Immature natural killer cell (primary cell): ENCODE measurements around the gene CLN6. TPM values are rescaled to one million over a fixed set of nuclear protein-coding genes. Genes with fewer than 3 reads are reported as not detected.
A peak's percentile ranks its signal among the peaks of the same experiment; 100 is the strongest.
"Not testable (repeated sequence)": the region's sequence is repeated elsewhere in the genome, so short reads cannot be mapped to it uniquely, and the experiment has no call there.

ENCODE experiments used
- DNase-seq, 3 donors: peaks; one replicate each; pipeline ENCODE4 v3.0.0; 2022; ENCODE audit warnings: mixed read lengths in 1 of 3
- H3K27ac Mint-ChIP-seq, 6 donors: one replicate each; pipeline ENCODE4 v1.8.0; 2020; ENCODE audit warnings: mixed read lengths in 6 of 6, mild to moderate bottlenecking in 5 of 6, inconsistent platforms in 4 of 6, moderate library complexity in 3 of 6
- H3K27me3 Mint-ChIP-seq, 3 donors: one replicate each; pipeline ENCODE4 v1.8.0; 2020 to 2021; ENCODE audit warnings: low read depth in 3 of 3, mild to moderate bottlenecking in 3 of 3, mixed read lengths in 3 of 3, moderate library complexity in 3 of 3, inconsistent platforms in 1 of 3
- H3K36me3 Mint-ChIP-seq, 3 donors: one replicate each; pipeline ENCODE4 v1.8.0; 2020; ENCODE audit warnings: mixed read lengths in 3 of 3, inconsistent platforms in 2 of 3, mild to moderate bottlenecking in 2 of 3
- H3K4me1 Mint-ChIP-seq, 2 donors: one replicate each; pipeline ENCODE4 v1.8.0; 2020; ENCODE audit warnings: inconsistent platforms in 2 of 2, mild to moderate bottlenecking in 2 of 2, mixed read lengths in 2 of 2, moderate library complexity in 1 of 2
- H3K4me3 Mint-ChIP-seq, 5 donors: one replicate each; pipeline ENCODE4 v1.8.0; 2020; ENCODE audit warnings: mild to moderate bottlenecking in 5 of 5, mixed read lengths in 5 of 5, inconsistent platforms in 3 of 5, moderate library complexity in 3 of 5
- H3K9me3 Mint-ChIP-seq, 6 donors: one replicate each; pipeline ENCODE4 v1.8.0; 2020; ENCODE audit warnings: mild to moderate bottlenecking in 6 of 6, mixed read lengths in 6 of 6, inconsistent platforms in 4 of 6, moderate library complexity in 3 of 6
- polyA plus RNA-seq, 3 donors: library from polyadenylated mRNA; unstranded; fragments of 300-500 nt; fragmentation: Illumina TruSeq; gene quantifications; one replicate each; pipeline ENCODE4 v1.2.3, GENCODE V29; 2021

CLN6 gene
- polyA plus RNA-seq, 3 donors from 2014 or later: 1.3 to 2.5 (median 2.3) TPM

DNA sequence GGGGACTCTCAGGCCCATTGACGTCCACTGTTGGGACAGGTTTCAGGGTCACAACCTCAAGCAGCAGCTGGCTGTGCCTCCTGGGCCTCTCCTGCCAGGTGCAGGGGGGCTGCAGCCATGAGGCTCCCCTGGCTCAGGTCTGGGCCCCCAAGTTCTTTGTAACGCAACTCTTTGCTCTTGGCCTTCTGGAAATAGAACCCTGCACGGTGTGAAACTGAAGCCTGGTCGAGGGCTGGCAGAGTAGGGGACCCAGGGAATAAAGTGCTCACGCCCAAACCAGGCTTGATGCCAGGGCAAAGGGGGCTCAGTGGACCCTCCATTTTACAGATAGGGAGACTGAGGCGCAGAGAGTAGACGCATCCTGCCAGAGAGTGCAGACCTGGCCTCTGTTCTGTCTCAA, 25.2 kb downstream of the CLN6 start:
- no peak overlapping the region for H3K4me3 Mint-ChIP-seq

DNA sequence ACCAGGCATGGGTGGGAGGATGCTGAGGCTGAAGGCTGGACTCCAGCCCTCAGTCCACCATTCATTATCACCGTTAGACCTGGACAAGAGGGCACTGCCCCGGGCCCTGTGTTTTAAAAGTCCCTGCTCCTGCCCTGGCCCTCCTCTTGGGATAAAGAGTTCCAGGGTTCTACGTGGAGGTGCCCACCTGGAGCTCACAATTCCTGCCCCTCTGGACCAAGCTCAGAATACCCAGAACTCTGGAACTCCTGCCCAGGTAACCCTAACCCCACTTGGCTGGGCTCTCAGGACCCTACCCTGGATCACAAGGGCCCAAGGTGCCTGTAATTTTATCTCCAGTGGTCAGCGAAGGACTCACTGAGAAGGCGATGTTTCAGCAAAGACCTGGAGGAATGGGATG, 25.6 kb downstream of the CLN6 start:
- Mint-ChIP-seq H3K27ac (no peak overlapping the region), H3K9me3 (no peaks in the 10 kb centered on the region), H3K4me3 (no peak overlapping the region), H3K27me3 (no peaks in the 10 kb centered on the region), H3K36me3 (no peaks in the 10 kb centered on the region), H3K4me1 (peaks cover 0 to 2% of the 10 kb centered on the region in 2 donors)
- DNase-seq: no peak

More for the DNA sequence above, 25.2 kb downstream of the CLN6 start:
- no peaks in the 10 kb centered on the region for H3K36me3 Mint-ChIP-seq
- H3K27ac Mint-ChIP-seq: no peak overlapping the region
- no peaks in the 10 kb centered on the region for H3K9me3 Mint-ChIP-seq
- no peak for DNase-seq
- H3K27me3 Mint-ChIP-seq: no peaks in the 10 kb centered on the region
- peaks cover 0 to 2% of the 10 kb centered on the region in 2 donors for H3K4me1 Mint-ChIP-seq

DNA sequence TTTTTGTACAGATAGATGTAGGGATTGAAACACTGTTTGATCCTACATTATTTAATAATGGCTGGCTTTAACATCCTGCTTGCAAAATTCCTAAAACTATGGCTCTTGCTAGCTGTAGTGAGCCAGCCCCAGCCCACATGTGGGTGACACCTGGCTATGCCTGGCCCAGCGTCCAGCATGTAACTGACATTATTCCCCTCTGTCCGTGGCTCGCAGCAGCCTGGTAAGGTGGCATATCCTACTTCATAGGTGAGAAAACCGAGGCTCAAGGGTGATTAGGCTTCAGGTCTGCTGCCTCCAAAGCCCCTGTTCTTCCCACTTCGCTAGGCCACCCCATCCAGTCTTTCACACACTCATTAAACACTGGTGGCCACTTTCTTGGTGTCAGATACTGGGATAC, 26.0 kb downstream of the CLN6 start:
- H3K4me3 Mint-ChIP-seq: no peak overlapping the region
- DNase-seq: no peak
- no peaks in the 10 kb centered on the region for H3K36me3 Mint-ChIP-seq
- peaks cover 0 to 2% of the 10 kb centered on the region in 2 donors for H3K4me1 Mint-ChIP-seq
- H3K27me3 Mint-ChIP-seq: no peaks in the 10 kb centered on the region
- H3K27ac Mint-ChIP-seq: no peak overlapping the region
- no peaks in the 10 kb centered on the region for H3K9me3 Mint-ChIP-seq

DNA sequence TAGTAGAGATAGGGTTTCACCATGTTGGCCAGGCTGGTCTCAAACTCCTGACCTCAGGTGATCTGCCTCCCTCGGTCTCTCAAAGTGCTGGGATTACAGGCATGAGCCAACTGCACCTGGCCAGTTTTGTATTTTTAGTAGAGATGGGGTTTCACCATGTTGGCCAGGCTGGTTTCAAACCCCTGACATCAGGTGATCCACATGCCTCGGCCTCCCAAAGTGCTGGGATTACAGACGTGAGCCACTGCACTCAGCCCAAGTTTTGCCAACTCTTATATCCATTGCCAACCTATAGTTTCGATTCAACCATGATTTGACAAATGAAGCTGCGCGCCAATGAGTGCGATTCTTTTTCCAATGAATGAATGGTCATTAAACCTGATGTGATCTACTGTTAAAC, 26.5 kb downstream of the CLN6 start:
- not testable (repeated sequence) for H3K9me3 Mint-ChIP-seq, H3K36me3 Mint-ChIP-seq

DNA sequence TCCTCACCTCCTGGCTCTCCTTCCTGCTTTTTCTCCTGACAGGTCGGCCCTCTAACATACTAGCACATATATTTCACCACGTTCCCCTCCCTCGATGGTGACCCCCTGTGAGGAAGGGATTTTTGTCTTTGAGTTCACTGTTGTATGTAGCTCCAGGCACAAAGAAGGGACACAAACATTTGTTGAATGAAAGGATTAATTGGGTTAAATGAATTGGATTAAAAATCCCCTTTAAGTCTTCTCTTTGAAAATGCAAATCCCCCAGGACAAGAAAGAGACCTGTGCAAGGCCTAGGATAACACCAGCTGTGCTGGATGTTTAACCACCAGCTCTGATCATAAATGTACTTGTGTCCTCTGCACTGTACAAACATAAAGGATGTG, 27.7 kb downstream of the CLN6 start:
- H3K4me3 Mint-ChIP-seq: no peak overlapping the region
- H3K27ac Mint-ChIP-seq: peak overlapping the region in 1 of 6 donors; percentile 40
- no peaks in the 10 kb centered on the region for H3K36me3 Mint-ChIP-seq
- H3K27me3 Mint-ChIP-seq: no peaks in the 10 kb centered on the region
- peaks cover 0 to 2% of the 10 kb centered on the region in 2 donors for H3K4me1 Mint-ChIP-seq
- DNase-seq: no peak
- no peaks in the 10 kb centered on the region for H3K9me3 Mint-ChIP-seq

More for the DNA sequence above, 26.5 kb downstream of the CLN6 start:
- H3K27me3 Mint-ChIP-seq, H3K4me1 Mint-ChIP-seq, H3K27ac Mint-ChIP-seq, H3K4me3 Mint-ChIP-seq, DNase-seq: not testable (repeated sequence)

DNA sequence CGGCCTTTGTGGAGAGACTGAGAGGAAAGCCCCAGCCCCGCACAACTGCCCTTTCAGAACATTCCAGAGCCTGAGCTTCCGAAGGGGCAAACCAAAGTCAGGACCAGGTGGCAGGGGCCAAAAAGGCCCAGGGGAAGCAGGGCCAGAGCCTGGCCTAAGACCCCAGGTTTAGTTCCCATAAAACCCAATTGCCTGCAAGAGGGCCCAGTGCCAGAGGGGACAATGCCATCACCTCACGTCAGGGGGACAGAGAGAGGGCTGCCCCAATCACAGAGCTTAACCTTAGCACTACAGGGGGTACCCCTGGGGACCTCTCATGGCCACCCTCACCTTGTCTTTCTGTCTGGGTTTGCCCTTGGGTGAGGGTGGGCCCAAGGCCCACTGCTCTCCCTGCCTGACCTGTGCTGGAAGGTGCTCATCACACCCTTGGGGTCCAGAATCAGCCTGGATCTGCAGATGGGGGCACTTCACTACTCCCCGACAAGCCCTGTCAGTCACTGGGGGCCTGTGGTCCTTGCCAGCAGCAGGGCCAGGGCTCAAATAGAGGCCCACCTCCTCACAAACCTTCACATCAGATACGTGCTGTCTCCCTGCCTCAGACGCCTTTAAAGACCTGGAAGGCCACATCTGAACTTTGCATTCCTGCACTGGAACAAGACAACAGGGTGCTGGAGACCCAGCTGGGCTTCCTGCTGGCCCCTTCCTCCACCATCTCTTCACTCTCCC, 28.2 kb downstream of the CLN6 start:
- no peak overlapping the region for H3K27ac Mint-ChIP-seq
- DNase-seq: no peak
- no peaks in the 10 kb centered on the region for H3K27me3 Mint-ChIP-seq
- H3K4me3 Mint-ChIP-seq: no peak overlapping the region
- peaks cover 0 to 2% of the 10 kb centered on the region in 2 donors for H3K4me1 Mint-ChIP-seq
- no peaks in the 10 kb centered on the region for H3K9me3 Mint-ChIP-seq
- H3K36me3 Mint-ChIP-seq: no peaks in the 10 kb centered on the region

DNA sequence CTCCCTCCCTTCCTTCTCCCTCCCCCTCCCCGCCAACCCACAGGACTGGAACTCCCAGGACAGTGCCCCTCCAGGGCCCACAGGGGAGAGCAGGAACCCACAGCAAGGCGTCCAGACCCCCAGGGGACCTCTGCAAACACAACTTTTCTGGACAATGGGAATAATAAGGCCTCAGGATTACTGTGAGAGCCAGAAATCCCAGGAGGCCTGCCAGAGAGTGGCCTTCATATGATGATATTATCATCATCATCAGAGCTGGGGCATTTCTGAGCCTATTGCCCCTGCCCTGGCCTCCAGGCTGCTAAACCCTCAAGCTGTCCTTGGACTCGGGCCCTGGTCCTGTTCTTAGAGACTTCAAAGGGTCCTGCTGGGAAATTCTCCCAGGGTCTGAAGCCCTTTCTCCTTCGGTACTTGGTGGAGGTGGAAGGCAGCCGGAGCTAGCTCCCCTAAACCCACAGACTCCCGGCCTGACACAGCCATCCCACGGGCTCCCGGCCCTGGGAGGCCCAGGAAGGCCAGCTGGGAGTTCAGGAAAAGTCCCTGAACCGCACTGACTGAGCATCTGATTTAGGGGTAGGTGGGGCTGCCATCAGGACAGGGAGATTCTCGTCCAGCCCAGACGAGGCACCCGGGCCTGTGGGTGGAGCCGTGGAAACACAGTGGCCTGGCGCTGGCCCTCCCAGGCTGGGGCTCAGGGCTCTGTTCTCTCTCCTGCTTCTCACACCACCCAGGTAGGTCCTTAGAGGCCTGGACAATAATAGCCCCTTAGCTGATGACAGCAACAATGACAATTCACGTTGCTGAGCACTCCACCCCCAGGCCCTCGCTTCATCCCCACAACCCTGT, 29.3 kb downstream of the CLN6 start:
- no peaks in the 10 kb centered on the region for H3K9me3 Mint-ChIP-seq

DNA sequence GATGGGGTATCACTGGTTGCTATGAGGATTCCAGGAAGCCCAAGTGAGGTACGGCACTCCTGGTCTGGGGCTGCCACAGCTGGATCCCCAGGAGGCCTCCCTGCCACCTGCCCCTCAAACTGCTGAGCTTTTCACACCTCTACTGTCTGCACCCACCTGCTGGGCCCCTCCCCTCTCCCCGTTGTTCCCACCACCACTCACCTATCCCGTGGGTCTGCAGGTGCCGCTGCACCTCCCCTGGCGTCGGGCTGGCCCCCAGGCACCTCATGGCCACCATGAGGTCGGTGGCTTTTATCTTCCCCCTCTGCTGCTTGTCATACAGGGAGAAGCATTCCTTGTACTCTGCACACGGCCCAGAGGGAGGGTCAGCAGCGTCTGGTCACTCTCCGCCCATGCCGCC, 30.2 kb downstream of the CLN6 start:
- Mint-ChIP-seq H3K27ac (no peak overlapping the region), H3K36me3 (no peaks in the 10 kb centered on the region), H3K4me3 (no peak overlapping the region), H3K4me1 (no peaks in the 10 kb centered on the region), H3K9me3 (no peaks in the 10 kb centered on the region), H3K27me3 (peaks cover 0 to 3% (median 0%) of the 10 kb centered on the region in 3 donors)
- no peak for DNase-seq

More for the DNA sequence above, 29.3 kb downstream of the CLN6 start:
- no peaks in the 10 kb centered on the region for H3K27me3 Mint-ChIP-seq
- H3K4me1 Mint-ChIP-seq: no peaks in the 10 kb centered on the region
- H3K36me3 Mint-ChIP-seq: no peaks in the 10 kb centered on the region
- DNase-seq: no peak
- H3K4me3 Mint-ChIP-seq: no peak overlapping the region
- no peak overlapping the region for H3K27ac Mint-ChIP-seq

DNA sequence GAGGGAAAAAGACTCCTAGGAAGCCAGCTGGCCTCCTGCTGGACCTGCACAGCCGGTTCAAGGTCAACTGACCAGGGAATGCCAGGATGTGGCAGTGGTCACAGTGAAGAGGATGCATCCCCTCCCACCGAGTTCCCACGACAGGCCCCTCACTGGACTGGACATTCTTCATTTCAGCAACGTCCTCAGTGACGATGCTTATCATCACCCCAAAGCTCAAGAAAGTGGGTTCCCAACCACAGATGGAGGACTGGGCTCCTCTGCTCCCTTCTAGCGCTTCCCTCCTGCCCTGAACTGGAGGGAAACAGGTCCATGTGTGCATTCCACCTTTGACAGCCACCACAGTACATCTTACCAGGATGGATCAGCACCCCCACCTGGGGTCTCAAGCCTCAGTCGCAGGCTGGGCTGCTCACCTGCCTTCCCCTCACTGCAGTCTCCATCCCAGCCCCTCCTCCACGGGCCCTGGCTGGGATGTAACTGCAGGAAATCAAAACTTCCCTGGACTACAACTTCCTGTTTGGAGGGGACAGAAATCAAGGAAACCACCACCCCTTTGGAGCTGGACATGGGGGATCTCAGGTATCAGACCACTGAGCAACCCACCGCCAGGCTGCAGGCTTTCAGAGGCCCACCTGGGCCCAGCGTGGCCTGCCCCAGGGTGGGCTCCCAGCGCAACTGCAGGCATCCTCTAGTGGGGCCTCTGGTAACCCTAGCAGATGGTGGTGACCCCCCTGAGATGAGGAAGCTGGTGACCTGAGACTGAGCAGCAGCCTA, 31.7 kb downstream of the CLN6 start:
- Mint-ChIP-seq H3K9me3 (no peaks in the 10 kb centered on the region), H3K4me1 (no peaks in the 10 kb centered on the region), H3K4me3 (no peak overlapping the region), H3K36me3 (peaks cover 0 to 4% (median 4%) of the 10 kb centered on the region in 3 donors), H3K27me3 (peaks cover 0 to 3% (median 0%) of the 10 kb centered on the region in 3 donors), H3K27ac (peak overlapping the region in 3 of 6 donors; percentile 30 to 77 (median 58))
- DNase-seq: no peak

DNA sequence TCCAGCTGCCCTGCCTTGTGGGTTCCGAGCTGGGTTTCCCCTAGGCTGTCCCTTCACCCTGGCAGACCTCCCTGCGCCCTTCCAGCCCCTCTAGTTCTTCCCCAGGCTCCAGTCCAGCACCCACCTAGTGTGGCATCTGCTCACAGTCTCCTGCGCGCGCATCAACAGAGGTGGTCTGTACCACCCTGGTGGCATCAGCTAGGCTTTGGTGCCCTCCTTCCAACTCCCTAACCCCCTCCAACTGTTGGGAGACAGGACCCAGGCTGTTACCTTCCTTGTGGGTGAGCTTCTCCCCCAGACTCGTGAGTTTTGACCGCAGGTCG, 32.4 kb downstream of the CLN6 start:
- Mint-ChIP-seq H3K27ac (peak overlapping the region in 4 of 6 donors; percentile 26 to 77 (median 64)), H3K4me3 (no peak overlapping the region), H3K4me1 (no peaks in the 10 kb centered on the region), H3K27me3 (peaks cover 0 to 3% (median 0%) of the 10 kb centered on the region in 3 donors), H3K9me3 (no peaks in the 10 kb centered on the region), H3K36me3 (peaks cover 0 to 6% (median 4%) of the 10 kb centered on the region in 3 donors)
- no peak for DNase-seq

DNA sequence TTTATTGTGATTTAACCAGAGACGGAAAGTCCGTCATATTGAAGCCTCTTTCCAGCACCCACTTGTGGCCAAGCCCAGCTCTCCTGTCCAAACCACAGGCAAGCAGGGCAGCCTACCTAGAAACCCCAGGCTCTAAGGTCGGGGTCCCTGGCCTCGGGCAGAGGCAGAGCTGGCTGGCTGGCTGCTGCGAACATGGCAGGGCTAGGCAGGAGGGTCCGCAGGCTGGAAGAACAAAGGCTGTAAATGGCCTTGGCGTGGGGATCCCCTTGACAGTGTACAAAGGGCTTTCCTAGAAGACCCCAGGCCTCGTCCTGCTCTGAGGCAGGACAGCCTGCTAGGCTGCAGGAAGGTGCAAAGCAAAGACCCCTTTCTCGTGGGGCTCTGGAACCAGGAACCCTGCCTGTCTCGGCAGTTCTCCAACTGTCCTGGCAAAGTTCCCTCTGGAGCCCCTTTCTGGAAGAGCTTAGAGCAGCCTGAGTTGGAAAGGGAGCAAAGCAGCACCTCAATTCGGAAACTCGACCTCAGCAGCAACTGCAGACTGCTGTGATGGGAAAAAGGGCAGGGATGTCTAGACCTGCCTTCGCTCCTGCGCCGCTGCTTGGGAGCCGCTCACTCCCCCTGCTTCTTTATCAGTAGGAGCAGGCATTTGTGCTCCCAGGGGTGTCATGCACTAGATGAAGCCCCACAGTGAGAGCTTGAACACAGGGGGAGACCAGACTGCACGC, 32.9 kb downstream of the CLN6 start:
- Mint-ChIP-seq H3K36me3 (peaks cover 0 to 9% (median 4%) of the 10 kb centered on the region in 3 donors), H3K27ac (peak overlapping the region in 2 of 6 donors; percentile 64 to 66), H3K4me1 (no peaks in the 10 kb centered on the region), H3K9me3 (no peaks in the 10 kb centered on the region), H3K27me3 (peaks cover 0 to 3% (median 0%) of the 10 kb centered on the region in 3 donors), H3K4me3 (no peak overlapping the region)
- no peak for DNase-seq

DNA sequence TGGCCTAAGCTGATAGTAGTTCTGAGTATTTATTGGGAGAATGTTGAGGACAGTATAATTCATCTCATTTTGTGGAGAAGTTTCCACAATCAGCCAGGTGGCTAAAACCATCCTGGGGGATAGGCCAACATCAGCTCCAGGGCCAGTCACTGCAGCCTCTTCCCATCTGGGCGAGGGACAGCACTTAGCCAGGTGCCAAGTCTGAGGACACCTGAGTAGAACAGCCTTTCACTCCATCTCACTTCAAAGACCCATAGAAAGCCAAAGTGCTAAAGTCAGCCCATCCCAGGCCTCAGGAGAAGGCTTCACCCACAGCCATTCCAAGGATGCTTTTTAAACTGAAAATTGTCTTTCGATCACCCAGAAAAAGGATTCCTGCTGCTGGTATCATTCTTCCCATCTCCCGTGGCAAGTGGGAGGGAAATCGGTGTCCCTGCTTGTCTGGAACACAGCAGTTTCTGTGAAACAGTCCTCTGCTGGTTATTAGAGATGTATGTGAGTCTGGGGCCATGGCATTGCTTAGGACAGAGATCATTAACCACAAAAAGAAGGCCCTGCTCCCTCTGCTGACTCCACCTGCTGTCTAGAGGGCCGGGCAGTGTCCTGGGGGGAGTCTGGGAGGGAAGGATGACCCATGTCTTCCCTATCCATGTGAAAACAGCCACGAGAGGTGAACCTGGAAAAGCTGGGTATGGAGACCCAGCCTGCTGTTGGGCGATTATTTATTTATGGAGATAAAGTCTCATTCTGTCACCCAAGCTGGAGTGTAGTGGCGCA, 34.0 kb downstream of the CLN6 start:
- no peaks in the 10 kb centered on the region for H3K9me3 Mint-ChIP-seq
- DNase-seq: no peak

More for the DNA sequence above, 34.0 kb downstream of the CLN6 start:
- Mint-ChIP-seq H3K4me1 (no peaks in the 10 kb centered on the region), H3K27ac (peak overlapping the region; percentile 6 to 65 (median 45)), H3K27me3 (peaks cover 0 to 3% (median 0%) of the 10 kb centered on the region in 3 donors), H3K36me3 (peaks cover 0 to 9% (median 5%) of the 10 kb centered on the region in 3 donors), H3K4me3 (no peak overlapping the region)
